ENCODE data around the gene CPT1C.

DNA sequence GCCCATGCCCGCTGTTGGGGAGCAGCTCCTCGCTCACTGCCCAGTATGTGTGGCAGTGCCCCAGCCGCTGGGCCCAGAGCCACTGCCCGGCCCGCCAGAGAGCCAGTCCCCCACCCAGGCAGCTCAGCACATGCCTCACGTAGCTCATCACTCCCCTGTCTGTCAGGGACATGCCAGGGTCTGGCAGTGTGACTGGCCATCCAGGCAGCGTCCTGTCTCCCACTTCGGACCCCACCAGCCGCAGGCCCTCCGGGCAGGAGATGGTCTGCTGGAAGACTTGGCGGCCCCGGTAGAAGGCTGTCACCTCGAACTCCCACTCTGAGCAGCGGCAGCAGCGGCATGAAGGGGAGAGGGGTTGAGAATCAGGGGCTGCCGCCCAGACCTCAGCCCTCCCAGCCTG, 28.9 kb upstream of the CPT1C start:
- TF ChIP-seq CTCF (optimal IDR thresholded peaks at IDR 0.05 in 1 of 3, IDR thresholded peaks at IDR 0.05 in 1 of 3, conservative IDR thresholded peaks at IDR 0.05 in 1 of 3; ENCODE audit: extremely low read depth in 1 of 3, insufficient read depth in 2 of 3, low read length in 3 of 3) (no peak), EZH2 (IDR thresholded peaks at IDR 0.05; ENCODE audit: low read length) (no peak)

All from keratinocyte (primary cell).